OCI-LY7 (cell line): Measurements from ENCODE around the gene PLA1A. TPM values are rescaled to one million over a fixed set of nuclear protein-coding genes. Genes with fewer than 3 reads are reported as not detected.

Experiments
- BruUV-seq: library from RNA; stranded (reverse); fragments of 400-500 nt; replicated peaks from 2 replicates; lab custom pipeline; 2021; lab: Mats Ljungman, UMichigan
- CTCF ChIA-PET: fragments of 300-600 bp; sonication (Branson Sonifier 250); formaldehyde crosslinking; loops from one replicate; lab custom pipeline; 2022; ENCODE audit warnings: antibody characterized with exemption; ENCODE audit not compliant: unreplicated experiment; lab: Charles Lee
- POLR2A ChIA-PET: fragments of 300-600 bp; sonication (Branson Sonifier 250); formaldehyde crosslinking; loops from one replicate; lab custom pipeline; 2022; ENCODE audit warnings: antibody characterized with exemption; lab: Charles Lee
- DNase-seq: peaks from one replicate; pipeline ENCODE4 v3.0.0-alpha.2; 2015; ENCODE audit warnings: low spot score
- H2AFZ ChIP-seq: fragments of 200-600 bp; sonication (generic), shearing (Covaris generic); 2 replicates; pipeline ENCODE4 v1.6.1; 2014; ENCODE audit warnings: mild to moderate bottlenecking, antibody characterized with exemption, low read length, moderate library complexity
- H3K27ac ChIP-seq: fragments of 200-600 bp; sonication (generic); 2 replicates; pipeline ENCODE4 v1.5.1; 2014; ENCODE audit warnings: mixed run types, low read depth, mild to moderate bottlenecking, moderate library complexity, low read length, inconsistent platforms; ENCODE audit not compliant: poor library complexity, severe bottlenecking
- H3K36me3 ChIP-seq: fragments of 200-600 bp; sonication (generic); 2 replicates; pipeline ENCODE4 v1.6.1; 2014; ENCODE audit warnings: mild to moderate bottlenecking, antibody characterized with exemption, low read length, moderate library complexity, mixed read lengths; ENCODE audit not compliant: insufficient read depth
- H3K4me1 ChIP-seq: fragments of 200-600 bp; sonication (generic); 2 replicates; pipeline ENCODE4 v1.5.1; 2014; ENCODE audit warnings: mild to moderate bottlenecking, low read length; ENCODE audit not compliant: insufficient read depth, poor library complexity, severe bottlenecking
- H3K4me2 ChIP-seq: fragments of 200-600 bp; sonication (generic); 2 replicates; pipeline ENCODE4 v1.6.1; 2014; ENCODE audit warnings: mild to moderate bottlenecking, low read length
- H3K4me3 ChIP-seq: fragments of 200-600 bp; sonication (generic); 2 replicates; pipeline ENCODE4 v1.5.1; 2014; ENCODE audit warnings: mild to moderate bottlenecking, low read depth, low read length; ENCODE audit not compliant: poor library complexity, severe bottlenecking
- H3K79me2 ChIP-seq: fragments of 200-600 bp; sonication (generic); 2 replicates; pipeline ENCODE4 v1.6.1; 2016; ENCODE audit warnings: low read depth, mild to moderate bottlenecking, low read length, moderate library complexity, mixed read lengths; ENCODE audit not compliant: insufficient read depth
- H3K9me2 ChIP-seq: fragments of 200-600 bp; sonication (generic); 2 replicates; pipeline ENCODE4 v1.6.1; 2016; ENCODE audit warnings: mild to moderate bottlenecking, low read length, mixed read lengths; ENCODE audit not compliant: insufficient read depth
- H3K9me3 ChIP-seq: fragments of 200-600 bp; sonication (generic); 2 replicates; pipeline ENCODE4 v1.6.1; 2014; ENCODE audit warnings: mild to moderate bottlenecking, mixed run types, low read length, mixed read lengths
- H4K20me1 ChIP-seq: fragments of 200-600 bp; sonication (generic); 2 replicates; pipeline ENCODE4 v1.6.1; 2014; ENCODE audit warnings: mild to moderate bottlenecking, antibody characterized with exemption, low read length, moderate library complexity, mixed read lengths; ENCODE audit not compliant: insufficient read depth
- EZH2phosphoT487 ChIP-seq: fragments of 200-600 bp; sonication (generic); IDR thresholded peaks from 2 replicates; pipeline ENCODE4 v1.6.1; 2018; ENCODE audit warnings: low read depth, borderline replicate concordance, mild to moderate bottlenecking, mixed run types, antibody characterized with exemption, low read length, moderate library complexity, mixed read lengths
- intact Hi-C: fragments of 100-400 bp; cut with micrococcal nuclease; formaldehyde crosslinking; loops from one replicate; pipeline ENCODE4 v1.10.0; 2022; ENCODE audit not compliant: unreplicated experiment
- total RNA-seq, 2 experiments: library from RNA; depleted of rRNA in 1 of 2; stranded (reverse); fragments of >200 nt in 1 of 2; shearing (Covaris generic) in 1 of 2; gene quantifications; 2 replicates each; pipeline ENCODE4 v1.2.3, GENCODE V29; 2014 to 2022
- TF ChIP-seq, protein P1 (sequence below): fragments of 200-600 bp; sonication (generic); conservative IDR thresholded peaks from 2 replicates; pipeline ENCODE4 v1.5.1; 2014; ENCODE audit warnings: mild to moderate bottlenecking, antibody characterized with exemption, low read length, moderate library complexity, mixed read lengths

Gene PLA1A
- total RNA-seq, 2 experiments from 2014 or later = not detected

DNA sequence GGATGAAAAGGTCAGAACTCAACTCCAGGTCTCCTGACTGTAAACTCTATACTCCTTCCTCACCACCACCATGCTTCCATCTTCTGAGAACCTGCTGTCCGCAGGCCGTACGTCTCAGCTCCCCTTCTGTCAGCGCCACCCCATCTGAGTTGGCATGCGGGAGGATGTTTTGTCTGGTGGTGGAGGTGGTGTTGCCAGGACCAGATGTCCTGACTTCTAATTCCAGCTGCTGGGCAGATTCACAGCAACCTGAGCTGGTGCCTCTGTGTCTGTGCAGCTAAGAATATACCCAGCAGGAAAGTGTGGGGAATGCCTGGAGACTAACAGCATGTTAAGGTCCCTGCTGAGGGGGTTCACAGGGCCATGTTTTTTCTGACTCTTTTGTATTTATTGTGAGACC lies 23.2 kb downstream of the PLA1A start:
- Histone ChIP-seq H3K36me3 (no peaks in the 10 kb centered on the region), H3K4me2 (no peak overlapping the region), H2AFZ (no peak overlapping the region), H3K9me3 (no peaks in the 10 kb centered on the region), H3K79me2 (no peaks in the 10 kb centered on the region), H3K27ac (no peak overlapping the region), H3K9me2 (no peaks in the 10 kb centered on the region), H3K4me3 (no peak overlapping the region), H3K4me1 (no peaks in the 10 kb centered on the region), H4K20me1 (no peaks in the 10 kb centered on the region)
- TF ChIP-seq, protein P1, sequence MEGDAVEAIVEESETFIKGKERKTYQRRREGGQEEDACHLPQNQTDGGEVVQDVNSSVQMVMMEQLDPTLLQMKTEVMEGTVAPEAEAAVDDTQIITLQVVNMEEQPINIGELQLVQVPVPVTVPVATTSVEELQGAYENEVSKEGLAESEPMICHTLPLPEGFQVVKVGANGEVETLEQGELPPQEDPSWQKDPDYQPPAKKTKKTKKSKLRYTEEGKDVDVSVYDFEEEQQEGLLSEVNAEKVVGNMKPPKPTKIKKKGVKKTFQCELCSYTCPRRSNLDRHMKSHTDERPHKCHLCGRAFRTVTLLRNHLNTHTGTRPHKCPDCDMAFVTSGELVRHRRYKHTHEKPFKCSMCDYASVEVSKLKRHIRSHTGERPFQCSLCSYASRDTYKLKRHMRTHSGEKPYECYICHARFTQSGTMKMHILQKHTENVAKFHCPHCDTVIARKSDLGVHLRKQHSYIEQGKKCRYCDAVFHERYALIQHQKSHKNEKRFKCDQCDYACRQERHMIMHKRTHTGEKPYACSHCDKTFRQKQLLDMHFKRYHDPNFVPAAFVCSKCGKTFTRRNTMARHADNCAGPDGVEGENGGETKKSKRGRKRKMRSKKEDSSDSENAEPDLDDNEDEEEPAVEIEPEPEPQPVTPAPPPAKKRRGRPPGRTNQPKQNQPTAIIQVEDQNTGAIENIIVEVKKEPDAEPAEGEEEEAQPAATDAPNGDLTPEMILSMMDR = no peak
- TF ChIP-seq EZH2phosphoT487 = no peak
- ChIA-PET CTCF (no interaction called here), POLR2A (interaction anchor here (0.6 kb wide), 1 partner anchor 122 kb away, joined by 3 read pairs; no protein-coding TSS in a partner anchor)
- no TSS peak for BruUV-seq
- intact Hi-C loops = no loop called here
- no peak for DNase-seq

DNA sequence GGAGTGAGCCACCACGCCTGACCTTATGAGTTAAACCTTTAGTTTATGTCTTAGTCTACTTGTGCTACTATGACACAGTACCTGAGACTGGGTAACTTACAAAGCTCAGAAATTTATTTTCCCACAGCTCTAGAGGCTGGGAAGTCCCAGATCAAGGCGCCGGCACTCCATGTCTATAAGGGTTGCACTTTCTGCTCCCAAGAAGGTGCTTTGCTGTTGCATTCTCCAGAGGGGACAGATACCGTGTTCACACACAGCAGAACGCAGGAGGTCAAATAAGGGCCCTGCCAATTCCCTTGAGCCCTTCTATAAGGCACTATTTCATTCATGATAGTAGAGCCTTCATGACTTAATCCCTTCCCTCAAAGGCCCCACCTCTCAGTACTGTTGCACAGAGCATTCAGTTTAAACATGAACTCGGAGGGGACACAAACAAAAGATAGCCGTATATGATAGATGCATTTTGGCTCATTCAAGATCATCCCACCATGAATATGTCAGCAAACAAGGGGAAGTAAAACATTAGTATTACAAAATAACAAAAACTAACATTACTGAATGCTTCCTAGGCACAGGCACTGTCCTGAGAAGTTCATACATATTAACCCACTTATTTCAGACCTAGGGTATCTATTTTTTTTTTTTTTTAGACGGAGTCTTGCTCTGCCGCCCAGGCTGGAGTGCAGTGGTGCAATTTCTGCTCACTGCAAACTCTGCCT lies 26.5 kb downstream of the PLA1A start:
- ChIA-PET POLR2A (interaction anchor here (0.7 kb wide), 1 partner anchor 831 kb away, joined by 6 read pairs; no protein-coding TSS in a partner anchor), CTCF (no interaction called here)
- no peak overlapping the region for H3K4me2 ChIP-seq
- no peak for DNase-seq
- H3K27ac ChIP-seq = no peak overlapping the region
- no peaks in the 10 kb centered on the region for H3K36me3 ChIP-seq
- H3K4me1 ChIP-seq = no peaks in the 10 kb centered on the region
- no peaks in the 10 kb centered on the region for H3K9me2 ChIP-seq
- H3K9me3 ChIP-seq = no peaks in the 10 kb centered on the region
- no peaks in the 10 kb centered on the region for H3K79me2 ChIP-seq
- no peak overlapping the region for H2AFZ ChIP-seq
- intact Hi-C loops = no loop called here
- no peak overlapping the region for H3K4me3 ChIP-seq
- TF ChIP-seq EZH2phosphoT487 = no peak
- TF ChIP-seq, protein P1 = no peak
- H4K20me1 ChIP-seq = no peaks in the 10 kb centered on the region
- no TSS peak for BruUV-seq

GRCh38 chr3:119625451-119626153 lies 27.9 kb downstream of the PLA1A start:
- BruUV-seq = no TSS peak
- Histone ChIP-seq H3K4me2 (no peak overlapping the region), H4K20me1 (no peaks in the 10 kb centered on the region), H3K36me3 (no peaks in the 10 kb centered on the region), H3K9me2 (no peaks in the 10 kb centered on the region), H3K4me3 (no peak overlapping the region), H3K79me2 (no peaks in the 10 kb centered on the region), H2AFZ (no peak overlapping the region), H3K4me1 (no peaks in the 10 kb centered on the region), H3K27ac (no peak overlapping the region), H3K9me3 (no peaks in the 10 kb centered on the region)
- DNase-seq = no peak
- intact Hi-C loops = no loop called here
- POLR2A ChIA-PET = no interaction called here
- TF ChIP-seq, protein P1 = no peak
- TF ChIP-seq EZH2phosphoT487 = no peak
- CTCF ChIA-PET = no interaction called here
